GM12878 (cell line): ENCODE results near the gene DYNC1LI1. TPM values are rescaled to one million over a fixed set of nuclear protein-coding genes. Genes with fewer than 3 reads are reported as not detected.

ENCODE experiments used
- ATAC-seq: fragments of 200-7000 bp; cut with Tn5 transposase; 3 replicates; pipeline ENCODE4 v1.9.1; 2020; ENCODE audit warnings: mild to moderate bottlenecking, moderate library complexity
- BruUV-seq: library from RNA; stranded (reverse); fragments of 400-500 nt; replicated peaks from 2 replicates; lab custom pipeline; 2021; lab: Mats Ljungman, UMichigan
- CTCF ChIA-PET: fragments of 300-600 bp; sonication (Branson Sonifier 250); formaldehyde crosslinking; extraction: SDS; loops from one replicate; lab custom pipeline; 2021; ENCODE audit warnings: inconsistent platforms; lab: Yijun Ruan, JAX
- POLR2A ChIA-PET: fragments of 350-600 bp; formaldehyde crosslinking; extraction: SDS; loops from one replicate; lab custom pipeline; 2021; ENCODE audit warnings: inconsistent platforms; lab: Charles Lee
- RAD21 ChIA-PET: fragments of 300-600 bp; sonication (Branson Sonifier 250); formaldehyde crosslinking; loops from one replicate; lab custom pipeline; 2023; ENCODE audit warnings: antibody characterized with exemption; ENCODE audit not compliant: unreplicated experiment; lab: Charles Lee
- SMC1A ChIA-PET: fragments of 300-600 bp; sonication (Branson Sonifier 250); formaldehyde crosslinking; loops from one replicate; lab custom pipeline; 2023; ENCODE audit not compliant: unreplicated experiment, uncharacterized antibody; lab: Charles Lee
- DNase-seq: peaks from one replicate; pipeline ENCODE4 v3.0.0-alpha.2; 2011; ENCODE audit warnings: low read depth, low spot score
- FAIRE-seq: peaks from 3 replicates; lab custom pipeline; 2011; peaks lifted over from hg19 to GRCh38; lab: Jason Lieb, UNC
- H2AFZ ChIP-seq: 2 replicates; pipeline ENCODE4 v1.6.0; 2011; ENCODE audit warnings: low read depth, low read length, control low read depth; ENCODE audit not compliant: control insufficient read depth
- H3K27ac ChIP-seq: 2 replicates; pipeline ENCODE4 v1.5.1; 2011; ENCODE audit warnings: control low read depth; ENCODE audit not compliant: control insufficient read depth, insufficient read depth
- H3K27me3 ChIP-seq, 2 experiments: replicated peaks in 1 of 2; 2 replicates each; pipeline versions ENCODE4 v1.6.0 to v1.6.1; 2011; ENCODE audit warnings: low read length in 1 of 2; ENCODE audit not compliant: control insufficient read depth in 2 of 2, insufficient read depth in 2 of 2
- H3K36me3 ChIP-seq, 2 experiments: 2 replicates each; pipeline ENCODE4 v1.5.1; 2011; ENCODE audit warnings: low read length in 1 of 2; ENCODE audit not compliant: control insufficient read depth in 2 of 2, insufficient read depth in 2 of 2
- H3K4me1 ChIP-seq: 2 replicates; pipeline ENCODE4 v1.6.1; 2011; ENCODE audit warnings: mild to moderate bottlenecking, low read length, moderate library complexity, mixed read lengths; ENCODE audit not compliant: control insufficient read depth, insufficient read depth
- H3K4me2 ChIP-seq: 2 replicates; pipeline ENCODE4 v1.6.0; 2011; ENCODE audit warnings: control low read depth; ENCODE audit not compliant: control insufficient read depth, insufficient read depth
- H3K4me3 ChIP-seq: fragments of 200-600 bp; sonication (generic); 2 replicates; pipeline ENCODE4 v1.5.1; 2016
- H3K79me2 ChIP-seq: 2 replicates; pipeline ENCODE4 v1.6.0; 2011; ENCODE audit warnings: low read length; ENCODE audit not compliant: control insufficient read depth, insufficient read depth
- H3K9ac ChIP-seq: 2 replicates; pipeline ENCODE4 v1.8.0; 2011; ENCODE audit warnings: low read length, control low read depth, mixed read lengths; ENCODE audit not compliant: control insufficient read depth, insufficient read depth
- H3K9me3 ChIP-seq: replicated peaks from 3 replicates; pipeline ENCODE4 v1.5.1; 2011; ENCODE audit warnings: mild to moderate bottlenecking, low read length; ENCODE audit not compliant: control insufficient read depth, insufficient read depth
- H4K20me1 ChIP-seq: 2 replicates; pipeline ENCODE4 v1.6.0; 2011; ENCODE audit not compliant: control insufficient read depth, insufficient read depth
- EGR1 ChIP-seq, 2 experiments: IDR thresholded peaks; 1 replicate in 1 of 2; 2 replicates in 1 of 2; pipeline ENCODE4 v1.6.1; 2011 to 2012; ENCODE audit warnings: low read depth in 2 of 2, low read length in 2 of 2, borderline replicate concordance in 1 of 2, mild to moderate bottlenecking in 1 of 2, moderate library complexity in 1 of 2
- ETV6 ChIP-seq, 2 experiments: fragments of 450-650 bp in 1 of 2; IDR thresholded peaks in 1 of 2; conservative IDR thresholded peaks in 1 of 2; 2 replicates each; pipeline ENCODE4 v1.6.1; 2014; ENCODE audit warnings: antibody characterized with exemption in 1 of 2, borderline replicate concordance in 1 of 2, low read depth in 1 of 2, mild to moderate bottlenecking in 1 of 2, moderate library complexity in 1 of 2
- HCFC1 ChIP-seq: fragments of 150-350 bp; IDR thresholded peaks from 2 replicates; pipeline ENCODE4 v1.6.1; 2014; ENCODE audit warnings: low read length
- IRF4 ChIP-seq: IDR thresholded peaks from 2 replicates; pipeline ENCODE4 v1.6.1; 2011; ENCODE audit warnings: low read depth, low read length
- KLF5 ChIP-seq: fragments of 450-650 bp; IDR thresholded peaks from 2 replicates; pipeline ENCODE4 v1.6.1; 2014; ENCODE audit warnings: mild to moderate bottlenecking; ENCODE audit not compliant: partially characterized antibody
- RCOR1 ChIP-seq: conservative IDR thresholded peaks from 2 replicates; pipeline ENCODE4 v1.6.1; 2012; ENCODE audit warnings: low read depth, low read length, improper control_type of control experiment
- TCF3 ChIP-seq: IDR thresholded peaks from 2 replicates; pipeline ENCODE4 v1.6.1; 2012; ENCODE audit warnings: low read depth, mild to moderate bottlenecking, low read length, borderline replicate concordance; ENCODE audit not compliant: insufficient read depth
- YBX1 ChIP-seq: fragments of 450-650 bp; IDR thresholded peaks from 2 replicates; pipeline ENCODE4 v1.6.1; 2016; ENCODE audit warnings: antibody characterized with exemption
- ZNF24 ChIP-seq: fragments of 450-650 bp; IDR thresholded peaks from 2 replicates; pipeline ENCODE4 v1.6.1; 2017; ENCODE audit warnings: antibody characterized with exemption, mild to moderate bottlenecking
- WGBS: methylation state at CpG from one replicate; pipeline ENCODE4 v1.1.6; 2016; ENCODE audit warnings: low lambda C conversion rate; ENCODE audit not compliant: insufficient replicate concordance, insufficient coverage; ENCODE audit errors: missing lambda C conversion rate; 5-methylcytosine and 5-hydroxymethylcytosine counted together
- in situ Hi-C: fragments of 300-500 bp; cut with MboI; formaldehyde crosslinking; loops from 9 replicates; pipeline ENCODE4 v1.14.3; 2018; ENCODE audit warnings: mixed read lengths
- intact Hi-C: fragments of 100-400 bp; cut with micrococcal nuclease; formaldehyde crosslinking; loops from one replicate; pipeline ENCODE4 v1.14.2; 2022; ENCODE audit not compliant: unreplicated experiment
- polyA plus RNA-seq, 11 experiments: library from polyadenylated mRNA; depleted of rRNA in 4 of 11; unstranded in 6 of 11; stranded (reverse) in 5 of 11; fragments of >200 nt; fragmentation: Nextera tagmentation in 4 of 11; fragmentation: Illumina TruSeq in 1 of 11; extraction: Ambion mirVana in 4 of 11; extraction: Trizol in 1 of 11; gene quantifications; 1 replicate in 1 of 11; 2 replicates in 10 of 11; pipeline versions ENCODE4 v1.2.1 to v1.2.3, GENCODE V29; 2011 to 2016; ENCODE audit warnings: inconsistent platforms in 2 of 11, missing spikeins in 2 of 11, low read depth in 1 of 11
- total RNA-seq, 4 experiments: library from RNA; depleted of rRNA in 3 of 4; stranded (reverse); fragments of >200 nt in 3 of 4; fragmentation: Illumina TruSeq in 1 of 4; extraction: Trizol in 1 of 4; gene quantifications; 2 replicates each; pipeline versions ENCODE4 v1.2.1 to v1.2.3, GENCODE V29; 2013 to 2021
- TF ChIP-seq, protein P1 (sequence below), 3 experiments: IDR thresholded peaks in 2 of 3; conservative IDR thresholded peaks in 1 of 3; 2 replicates each; pipeline ENCODE4 v1.5.1; 2011; ENCODE audit warnings: low read depth in 3 of 3, low read length in 3 of 3, mild to moderate bottlenecking in 3 of 3, control low read depth in 2 of 3, moderate library complexity in 2 of 3, inconsistent platforms in 1 of 3, mixed read lengths in 1 of 3; ENCODE audit not compliant: control insufficient read depth in 2 of 3, insufficient read depth in 1 of 3; ENCODE audit errors: extremely low read depth in 1 of 3
- TF ChIP-seq, protein P2 (sequence below): fragments of 150-350 bp; IDR thresholded peaks from 2 replicates; pipeline ENCODE4 v1.6.1; 2016; ENCODE audit warnings: low read depth, low read length

The DYNC1LI1 gene
- total and polyA plus RNA-seq, 10 of the 15 experiments (the other 5 are each of a cell fraction or from before 2014, with no cell fraction given), result 11.5 to 51.7 (median 32.0) TPM

DNA sequence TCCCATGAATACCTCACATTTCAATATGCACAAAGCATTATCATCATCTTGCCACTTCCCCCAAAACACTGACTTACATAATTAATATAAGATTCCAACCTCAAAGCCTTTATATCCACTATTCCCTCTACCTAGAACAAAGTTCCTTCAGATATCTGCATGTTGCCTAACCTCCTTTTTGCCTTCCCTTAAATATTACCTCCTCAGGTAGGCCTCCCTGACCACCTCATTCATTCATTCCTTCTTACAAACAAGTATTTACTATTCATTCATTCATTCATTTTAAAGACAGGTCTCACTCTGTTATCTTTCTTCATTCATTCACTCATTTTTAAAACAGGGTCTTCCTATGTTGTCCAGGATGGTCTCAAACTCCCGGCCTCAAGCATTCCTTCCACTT, 18.6 kb downstream of the DYNC1LI1 start:
- TF ChIP-seq ZNF24 (peak; percentile 79), RCOR1 (no peak)
- Histone ChIP-seq H3K4me2 (no peak overlapping the region), H3K4me3 (no peak overlapping the region), H4K20me1 (no peaks in the 10 kb centered on the region; the same call in 1 of the 2 replicates), H3K27ac (no peak overlapping the region), H3K36me3 (no peaks in the 10 kb centered on the region), H3K9ac (no peak overlapping the region), H3K27me3 (no peaks in the 10 kb centered on the region), H3K9me3 (no peaks in the 10 kb centered on the region), H3K4me1 (peaks cover 37% of the 10 kb centered on the region), H2AFZ (no peak overlapping the region), H3K79me2 (peaks cover 14% of the 10 kb centered on the region)
- ChIA-PET POLR2A (interaction anchor here (0.7 to 1.0 kb wide), 2 partner anchors 18 to 886 kb away, joined by 3 read pairs; no protein-coding TSS in a partner anchor), CTCF (interaction anchor here (0.6 to 1.2 kb wide), 2 partner anchors 18 to 27 kb away, joined by 3 read pairs; no protein-coding TSS in a partner anchor), RAD21 (no interaction called here), SMC1A (interaction anchor here (1.1 to 1.7 kb wide), 2 partner anchors 18 to 20 kb away, joined by 5 read pairs; no protein-coding TSS in a partner anchor)
- ATAC-seq, result no peak
- intact Hi-C loops, result no loop called here
- no TSS peak for BruUV-seq
- in situ Hi-C loops, result no loop called here
- no peak for DNase-seq
- no peak for FAIRE-seq
- 100% methylated on average over 1 of the region's 1 CpG for WGBS

DNA sequence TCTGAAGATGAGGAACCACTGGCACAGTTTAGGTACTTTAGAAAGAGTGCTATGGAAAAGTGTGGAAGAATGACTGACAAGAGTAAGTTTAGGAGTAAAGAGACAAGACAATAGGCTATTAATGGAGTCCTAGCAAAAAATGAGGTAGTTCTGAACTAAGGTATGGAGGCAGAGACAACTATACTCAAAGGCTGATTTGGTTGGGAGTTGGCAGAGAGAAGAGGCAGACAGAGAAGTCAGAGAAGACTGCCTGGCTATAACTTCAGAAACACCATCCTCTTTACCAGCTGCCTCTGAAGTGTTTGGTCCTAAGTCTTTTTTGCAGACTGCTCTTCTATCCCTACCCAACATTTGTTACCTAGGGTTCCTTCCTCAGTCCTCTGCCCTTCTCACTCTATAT, 19.2 kb downstream of the DYNC1LI1 start:
- Histone ChIP-seq H3K9me3 (no peaks in the 10 kb centered on the region), H3K79me2 (peaks cover 14% of the 10 kb centered on the region), H3K27me3 (no peaks in the 10 kb centered on the region), H2AFZ (no peak overlapping the region), H3K4me2 (no peak overlapping the region), H4K20me1 (no peaks in the 10 kb centered on the region; the same call in 1 of the 2 replicates), H3K9ac (no peak overlapping the region), H3K27ac (no peak overlapping the region), H3K4me1 (peaks cover 33% of the 10 kb centered on the region), H3K36me3 (no peaks in the 10 kb centered on the region; a peak in 1 of 4 replicates), H3K4me3 (no peak overlapping the region)
- POLR2A ChIA-PET, result interaction anchor here (1.0 kb wide), 1 partner anchor 887 kb away, joined by 3 read pairs; no protein-coding TSS in a partner anchor
- ATAC-seq, result peak; percentile 37
- SMC1A ChIA-PET, result interaction anchor here (0.7 kb wide), 1 partner anchor 32 kb away, joined by 3 read pairs; no protein-coding TSS in a partner anchor
- CTCF ChIA-PET, result interaction anchor here (0.6 to 1.2 kb wide), 4 partner anchors 18 to 30 kb away, joined by 3 read pairs; no protein-coding TSS in a partner anchor
- BruUV-seq, result no TSS peak
- no peak for DNase-seq
- in situ Hi-C loops (no loop called here), intact Hi-C loops (no loop called here)
- FAIRE-seq, result no peak
- RAD21 ChIA-PET, result interaction anchor here (0.5 to 1.4 kb wide), 2 partner anchors 18 to 35 kb away, joined by 3 to 5 read pairs; no protein-coding TSS in a partner anchor
- no peak for TF ChIP-seq ETV6 (conservative IDR thresholded peaks at IDR 0.05 in 1 of 2, IDR thresholded peaks at IDR 0.05 in 1 of 2; ENCODE audit: borderline replicate concordance in 1 of 2, low read depth in 1 of 2)
- no peak for TF ChIP-seq HCFC1
- no peak for TF ChIP-seq YBX1
- no peak for TF ChIP-seq IRF4
- TF ChIP-seq TCF3, result no peak
- TF ChIP-seq EGR1 (IDR thresholded peaks at IDR 0.05; ENCODE audit: borderline replicate concordance in 1 of 2, low read depth in 2 of 2, low read length in 2 of 2), result no peak
- TF ChIP-seq, protein P1, sequence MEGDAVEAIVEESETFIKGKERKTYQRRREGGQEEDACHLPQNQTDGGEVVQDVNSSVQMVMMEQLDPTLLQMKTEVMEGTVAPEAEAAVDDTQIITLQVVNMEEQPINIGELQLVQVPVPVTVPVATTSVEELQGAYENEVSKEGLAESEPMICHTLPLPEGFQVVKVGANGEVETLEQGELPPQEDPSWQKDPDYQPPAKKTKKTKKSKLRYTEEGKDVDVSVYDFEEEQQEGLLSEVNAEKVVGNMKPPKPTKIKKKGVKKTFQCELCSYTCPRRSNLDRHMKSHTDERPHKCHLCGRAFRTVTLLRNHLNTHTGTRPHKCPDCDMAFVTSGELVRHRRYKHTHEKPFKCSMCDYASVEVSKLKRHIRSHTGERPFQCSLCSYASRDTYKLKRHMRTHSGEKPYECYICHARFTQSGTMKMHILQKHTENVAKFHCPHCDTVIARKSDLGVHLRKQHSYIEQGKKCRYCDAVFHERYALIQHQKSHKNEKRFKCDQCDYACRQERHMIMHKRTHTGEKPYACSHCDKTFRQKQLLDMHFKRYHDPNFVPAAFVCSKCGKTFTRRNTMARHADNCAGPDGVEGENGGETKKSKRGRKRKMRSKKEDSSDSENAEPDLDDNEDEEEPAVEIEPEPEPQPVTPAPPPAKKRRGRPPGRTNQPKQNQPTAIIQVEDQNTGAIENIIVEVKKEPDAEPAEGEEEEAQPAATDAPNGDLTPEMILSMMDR (IDR thresholded peaks at IDR 0.05 in 2 of 3, conservative IDR thresholded peaks at IDR 0.05 in 1 of 3; ENCODE audit: control insufficient read depth in 2 of 3, extremely low read depth in 1 of 3, insufficient read depth in 1 of 3, low read depth in 3 of 3, low read length in 3 of 3), result no peak
- no peak for TF ChIP-seq KLF5
- TF ChIP-seq, protein P2, sequence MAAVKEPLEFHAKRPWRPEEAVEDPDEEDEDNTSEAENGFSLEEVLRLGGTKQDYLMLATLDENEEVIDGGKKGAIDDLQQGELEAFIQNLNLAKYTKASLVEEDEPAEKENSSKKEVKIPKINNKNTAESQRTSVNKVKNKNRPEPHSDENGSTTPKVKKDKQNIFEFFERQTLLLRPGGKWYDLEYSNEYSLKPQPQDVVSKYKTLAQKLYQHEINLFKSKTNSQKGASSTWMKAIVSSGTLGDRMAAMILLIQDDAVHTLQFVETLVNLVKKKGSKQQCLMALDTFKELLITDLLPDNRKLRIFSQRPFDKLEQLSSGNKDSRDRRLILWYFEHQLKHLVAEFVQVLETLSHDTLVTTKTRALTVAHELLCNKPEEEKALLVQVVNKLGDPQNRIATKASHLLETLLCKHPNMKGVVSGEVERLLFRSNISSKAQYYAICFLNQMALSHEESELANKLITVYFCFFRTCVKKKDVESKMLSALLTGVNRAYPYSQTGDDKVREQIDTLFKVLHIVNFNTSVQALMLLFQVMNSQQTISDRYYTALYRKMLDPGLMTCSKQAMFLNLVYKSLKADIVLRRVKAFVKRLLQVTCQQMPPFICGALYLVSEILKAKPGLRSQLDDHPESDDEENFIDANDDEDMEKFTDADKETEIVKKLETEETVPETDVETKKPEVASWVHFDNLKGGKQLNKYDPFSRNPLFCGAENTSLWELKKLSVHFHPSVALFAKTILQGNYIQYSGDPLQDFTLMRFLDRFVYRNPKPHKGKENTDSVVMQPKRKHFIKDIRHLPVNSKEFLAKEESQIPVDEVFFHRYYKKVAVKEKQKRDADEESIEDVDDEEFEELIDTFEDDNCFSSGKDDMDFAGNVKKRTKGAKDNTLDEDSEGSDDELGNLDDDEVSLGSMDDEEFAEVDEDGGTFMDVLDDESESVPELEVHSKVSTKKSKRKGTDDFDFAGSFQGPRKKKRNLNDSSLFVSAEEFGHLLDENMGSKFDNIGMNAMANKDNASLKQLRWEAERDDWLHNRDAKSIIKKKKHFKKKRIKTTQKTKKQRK, result no peak
